Sigmoid colon (tissue), 7 donors: ENCODE measurements around the gene IZUMO1. TPM values are rescaled to one million over a fixed set of nuclear protein-coding genes. Genes with fewer than 3 reads are reported as not detected.

Experiments
- DNase-seq: peaks from one replicate; pipeline ENCODE4 v3.0.0-alpha.2; 2019
- H3K27ac ChIP-seq, 4 donors: fragments of 200-600 bp; sonication (generic); one replicate each; pipeline ENCODE4 v1.5.1; 2016 to 2019; ENCODE audit warnings: mild to moderate bottlenecking in 1 of 4
- H3K27me3 ChIP-seq, 3 donors: fragments of 200-600 bp; sonication (generic); one replicate each; pipeline ENCODE4 v1.5.1; 2019; ENCODE audit warnings: mild to moderate bottlenecking in 1 of 3
- H3K36me3 ChIP-seq, 4 donors: fragments of 200-600 bp; sonication (generic); one replicate each; pipeline ENCODE4 v1.5.1; 2016 to 2019
- H3K4me1 ChIP-seq, 4 donors: fragments of 200-600 bp; sonication (generic); one replicate each; pipeline ENCODE4 v1.5.1; 2017 to 2019
- H3K4me3 ChIP-seq, 4 donors: fragments of 200-600 bp; sonication (generic); one replicate each; pipeline ENCODE4 v1.5.1; 2017 to 2019; ENCODE audit warnings: mild to moderate bottlenecking in 2 of 4, moderate library complexity in 1 of 4
- H3K9me3 ChIP-seq, 4 donors: fragments of 200-600 bp in 3 of 4; sonication (generic) in 3 of 4; one replicate each; pipeline versions ENCODE4 v1.5.1 to v1.6.1; 2013 to 2019
- EP300 ChIP-seq, 4 donors: sonication (generic); formaldehyde crosslinking; IDR thresholded peaks; one replicate each; pipeline ENCODE4 v1.6.1; 2017; ENCODE audit warnings: antibody characterized with exemption in 4 of 4
- POLR2A ChIP-seq, 2 donors: fragments of 450-650 bp; IDR thresholded peaks; one replicate each; pipeline ENCODE4 v1.6.1; 2016; ENCODE audit warnings: antibody characterized with exemption in 2 of 2, mild to moderate bottlenecking in 2 of 2, moderate library complexity in 2 of 2
- POLR2AphosphoS5 ChIP-seq, 4 donors: sonication (generic); formaldehyde crosslinking; IDR thresholded peaks; one replicate each; pipeline ENCODE4 v1.6.1; 2017; ENCODE audit warnings: antibody characterized with exemption in 4 of 4
- WGBS, 2 donors: extraction: QIAGEN DNeasy Blood & Tissue Kit; methylation state at CpG; one replicate each; pipeline ENCODE4 v1.1.7; 2013; 5-methylcytosine and 5-hydroxymethylcytosine counted together
- intact Hi-C: fragments of 100-400 bp; cut with DNase I; formaldehyde crosslinking; loops from one replicate; pipeline ENCODE4 v1.15.1; 2023
- polyA plus RNA-seq, 3 donors: library from polyadenylated mRNA; stranded (reverse); fragments of 200-250 nt; gene quantifications; one replicate each; pipeline ENCODE4 v1.2.3, GENCODE V29; 2013
- total RNA-seq, 4 donors: library from RNA; depleted of rRNA; stranded (reverse); fragments of >200 nt; gene quantifications; one replicate each; pipeline ENCODE4 v1.1.0, GENCODE V29; 2016
- TF ChIP-seq, protein P1 (sequence below), 4 experiments: fragments of 450-650 bp in 3 of 4; fragments of 200-600 bp in 1 of 4; IDR thresholded peaks; one replicate each; pipeline ENCODE4 v1.5.1; 2016 to 2019; ENCODE audit warnings: antibody characterized with exemption in 4 of 4, mild to moderate bottlenecking in 3 of 4, moderate library complexity in 2 of 4
- donor health status: healthy with polysubstance abuse.
- donor health status: Bipolar disorder and iron deficiency.
- donor health status: healthy.

IZUMO1 gene
- total and polyA plus RNA-seq, 7 donors: 0.15 to 1.8 TPM; not detected in 5

- intact Hi-C loops: no loop called here
- TF ChIP-seq EP300 (IDR thresholded peaks at IDR 0.05): no peak
- TF ChIP-seq POLR2A (IDR thresholded peaks at IDR 0.05): no peak
- TF ChIP-seq, protein P1, sequence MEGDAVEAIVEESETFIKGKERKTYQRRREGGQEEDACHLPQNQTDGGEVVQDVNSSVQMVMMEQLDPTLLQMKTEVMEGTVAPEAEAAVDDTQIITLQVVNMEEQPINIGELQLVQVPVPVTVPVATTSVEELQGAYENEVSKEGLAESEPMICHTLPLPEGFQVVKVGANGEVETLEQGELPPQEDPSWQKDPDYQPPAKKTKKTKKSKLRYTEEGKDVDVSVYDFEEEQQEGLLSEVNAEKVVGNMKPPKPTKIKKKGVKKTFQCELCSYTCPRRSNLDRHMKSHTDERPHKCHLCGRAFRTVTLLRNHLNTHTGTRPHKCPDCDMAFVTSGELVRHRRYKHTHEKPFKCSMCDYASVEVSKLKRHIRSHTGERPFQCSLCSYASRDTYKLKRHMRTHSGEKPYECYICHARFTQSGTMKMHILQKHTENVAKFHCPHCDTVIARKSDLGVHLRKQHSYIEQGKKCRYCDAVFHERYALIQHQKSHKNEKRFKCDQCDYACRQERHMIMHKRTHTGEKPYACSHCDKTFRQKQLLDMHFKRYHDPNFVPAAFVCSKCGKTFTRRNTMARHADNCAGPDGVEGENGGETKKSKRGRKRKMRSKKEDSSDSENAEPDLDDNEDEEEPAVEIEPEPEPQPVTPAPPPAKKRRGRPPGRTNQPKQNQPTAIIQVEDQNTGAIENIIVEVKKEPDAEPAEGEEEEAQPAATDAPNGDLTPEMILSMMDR (IDR thresholded peaks at IDR 0.05): no peak
- TF ChIP-seq POLR2AphosphoS5 (IDR thresholded peaks at IDR 0.05): no peak
- WGBS, 2 donors: 30 to 67% methylated on average over 19 of the region's 19 CpGs
- peak overlapping the region; percentile 84 to 88 (median 86) for H3K27ac ChIP-seq
- no peaks in the 10 kb centered on the region for H3K36me3 ChIP-seq
- peaks cover 0 to 2% (median 0%) of the 10 kb centered on the region in 4 donors for H3K9me3 ChIP-seq
- H3K4me3 ChIP-seq: peak overlapping the region in 1 of 4 donors; percentile 19
- peak; percentile 78 for DNase-seq
- H3K27me3 ChIP-seq: no peaks in the 10 kb centered on the region
- H3K4me1 ChIP-seq: peaks cover 0 to 62% (median 48%) of the 10 kb centered on the region in 4 donors
These were observed 31.0 kb downstream of the IZUMO1 start for GRCh38 chr19:48715681-48716171.

GRCh38 chr19:48714759-48715675, 31.7 kb downstream of the IZUMO1 start:
- peaks cover 0 to 58% (median 44%) of the 10 kb centered on the region in 4 donors for H3K4me1 ChIP-seq
- peak overlapping the region; percentile 84 to 88 (median 86) for H3K27ac ChIP-seq
- peak overlapping the region; percentile 36 to 75 (median 58) for H3K4me3 ChIP-seq
- no peaks in the 10 kb centered on the region for H3K27me3 ChIP-seq
- peaks cover 0 to 2% (median 0%) of the 10 kb centered on the region in 4 donors for H3K9me3 ChIP-seq
- 34 to 58% methylated on average over 26 of the region's 26 CpGs for WGBS, 2 donors
- DNase-seq: peak; percentile 79
- no peaks in the 10 kb centered on the region for H3K36me3 ChIP-seq
- TF ChIP-seq POLR2A (IDR thresholded peaks at IDR 0.05): no peak
- TF ChIP-seq POLR2AphosphoS5 (IDR thresholded peaks at IDR 0.05): no peak
- TF ChIP-seq, protein P1 (IDR thresholded peaks at IDR 0.05): no peak
- no peak for TF ChIP-seq EP300 (IDR thresholded peaks at IDR 0.05)
- intact Hi-C loops: loop anchor here (1.0 to 5.0 kb wide), 2 partner anchors 32 to 69 kb away; partner anchors contain the start of genes CA11 and IZUMO1

- Histone ChIP-seq H3K36me3 (no peaks in the 10 kb centered on the region), H3K4me3 (peak overlapping the region; percentile 52 to 75 (median 62)), H3K9me3 (peaks cover 0 to 2% (median 0%) of the 10 kb centered on the region in 4 donors), H3K4me1 (peaks cover 0 to 49% (median 40%) of the 10 kb centered on the region in 4 donors), H3K27me3 (no peaks in the 10 kb centered on the region), H3K27ac (peak overlapping the region; percentile 84 to 88 (median 86))
- peak; percentile 100 for DNase-seq
- intact Hi-C loops: loop anchor here (1.0 to 5.0 kb wide), 3 partner anchors 33 to 68 kb away; partner anchors contain the start of genes CA11 and IZUMO1
- WGBS, 2 donors: 1% methylated on average over 67 of the region's 67 CpGs
- TF ChIP-seq POLR2AphosphoS5 (IDR thresholded peaks at IDR 0.05) (peak; percentile 49 to 73 (median 58)), POLR2A (IDR thresholded peaks at IDR 0.05) (peak in 1 of 2 donors; percentile 58), EP300 (IDR thresholded peaks at IDR 0.05) (no peak)
- TF ChIP-seq, protein P1 (IDR thresholded peaks at IDR 0.05): no peak
These were observed 32.6 kb downstream of the IZUMO1 start for GRCh38 chr19:48713864-48714755.
